Stimulated activated CD4-positive, alpha-beta T cell treated with anti-CD3 and anti-CD28 coated beads, Interleukin-12 subunit alpha, Interleukin-12 subunit beta, amount 100 ng/mL, for 48 hours (primary cell): Measurements from ENCODE around the gene LACRT.
A peak's percentile ranks its signal among the peaks of the same experiment; 100 is the strongest.
"Not testable (repeated sequence)": the region's sequence is repeated elsewhere in the genome, so short reads cannot be mapped to it uniquely, and the experiment has no call there.

ENCODE experiments used
- DNase-seq, 3 donors: peaks; one replicate each; pipeline ENCODE4 v3.0.0-alpha.2; 2020; ENCODE audit warnings: low read depth in 2 of 3, low spot score in 1 of 3

The LACRT gene, protein sequence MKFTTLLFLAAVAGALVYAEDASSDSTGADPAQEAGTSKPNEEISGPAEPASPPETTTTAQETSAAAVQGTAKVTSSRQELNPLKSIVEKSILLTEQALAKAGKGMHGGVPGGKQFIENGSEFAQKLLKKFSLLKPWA

GRCh38 chr12:54634795-54635194 lies at the start of gene LACRT:
LACRT (minus strand) TSS chr12:54634895; CDS start chr12:54634841, 54 bp downstream.
- no peak for DNase-seq

DNA sequence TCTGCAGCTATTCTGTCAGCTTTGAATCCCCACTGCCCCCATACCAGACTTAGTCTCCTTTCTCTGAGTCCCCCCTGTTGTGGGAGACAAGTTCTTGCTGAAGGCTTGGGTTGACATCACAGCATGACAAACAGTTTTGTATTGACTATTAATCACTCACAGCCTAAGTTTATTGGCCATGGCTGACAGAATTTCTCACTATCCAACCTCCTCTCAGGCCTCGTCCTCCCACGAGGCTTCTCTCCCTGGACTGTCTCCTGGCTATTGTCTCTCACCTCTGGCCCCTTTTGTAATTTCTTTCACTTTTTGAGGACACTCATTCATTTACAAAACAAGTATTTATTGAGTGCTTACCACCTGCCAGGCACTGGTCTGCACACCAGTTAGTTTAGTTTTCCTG lies 48.7 kb upstream of the LACRT start:
- DNase-seq = no peak

GRCh38 chr12:54682674-54683073 lies 48.0 kb upstream of the LACRT start:
- DNase-seq = no peak

- peak in 2 of 3 donors; percentile 4 to 40 for DNase-seq
Observed at GRCh38 chr12:54680374-54680773, 45.7 kb upstream of the LACRT start.

- DNase-seq = no peak
Observed at GRCh38 chr12:54678131-54678530, 43.4 kb upstream of the LACRT start.

- no peak for DNase-seq
Observed at GRCh38 chr12:54667945-54668344, 33.2 kb upstream of the LACRT start.

GRCh38 chr12:54666008-54666407 lies 31.3 kb upstream of the LACRT start:
- DNase-seq = no peak

- not testable (repeated sequence) for DNase-seq
Observed at GRCh38 chr12:54665022-54665635, 30.4 kb upstream of the LACRT start.

- DNase-seq = no peak
Observed at GRCh38 chr12:54663603-54664002, 28.9 kb upstream of the LACRT start.

GRCh38 chr12:54662026-54662425 lies 27.3 kb upstream of the LACRT start:
- DNase-seq = no peak

- DNase-seq = no peak
Observed at GRCh38 chr12:54661048-54661447, 26.4 kb upstream of the LACRT start.

DNA sequence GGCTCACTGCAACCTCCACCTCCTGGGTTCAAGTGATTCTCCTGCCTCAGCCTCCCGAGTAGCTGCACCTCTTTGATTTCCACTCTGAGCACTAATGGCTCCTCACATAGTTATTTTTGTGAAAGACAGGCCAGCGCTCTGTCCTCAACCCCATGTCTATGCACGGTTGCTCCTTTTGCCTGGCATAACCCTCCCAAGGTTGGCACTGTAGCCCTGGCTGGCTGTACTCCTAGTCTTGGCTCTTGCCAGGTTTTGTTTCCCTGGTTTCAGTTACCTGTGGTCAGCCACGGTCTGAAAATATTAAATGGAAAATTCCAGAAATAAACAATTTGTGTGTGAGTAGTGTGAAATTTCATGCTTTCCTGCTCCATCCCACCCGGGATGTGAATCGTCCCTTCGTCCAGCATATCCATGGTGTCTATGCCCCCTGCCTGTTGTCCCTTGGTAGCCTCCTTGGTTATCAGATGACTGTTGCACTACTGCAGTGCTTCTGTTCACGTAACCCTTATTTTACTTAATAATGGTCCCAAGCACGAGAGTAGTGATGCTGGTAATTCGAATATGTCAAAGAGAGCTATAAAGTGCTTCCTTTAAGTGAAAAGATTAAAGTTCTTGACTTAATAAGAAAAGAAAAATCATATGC lies 25.7 kb upstream of the LACRT start:
- DNase-seq = no peak

- DNase-seq = peak; percentile 25 to 46 (median 44)
Observed at GRCh38 chr12:54658306-54659264, 23.9 kb upstream of the LACRT start.

GRCh38 chr12:54657105-54657607 lies 22.5 kb upstream of the LACRT start:
- no peak for DNase-seq

DNA sequence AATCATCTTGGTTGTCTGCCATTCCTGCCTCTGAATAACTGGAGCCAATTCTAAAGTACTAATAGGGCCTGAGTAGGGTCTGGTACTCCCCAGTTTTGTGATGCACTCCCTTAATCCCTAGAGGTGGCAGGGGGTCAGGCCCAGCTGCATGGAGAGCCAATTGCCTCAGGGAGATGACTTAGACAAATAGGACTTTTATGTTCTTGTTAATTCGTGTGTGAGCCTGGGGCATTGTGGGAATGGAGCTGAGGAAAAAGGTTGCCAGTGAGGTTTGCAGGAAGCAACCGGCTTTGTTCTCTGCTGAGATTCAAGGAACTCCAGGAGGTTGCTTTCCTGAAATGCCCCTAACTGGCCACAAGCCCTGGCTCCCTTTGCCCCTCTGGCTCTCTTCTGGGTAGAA lies 20.2 kb upstream of the LACRT start:
- no peak for DNase-seq

GRCh38 chr12:54653025-54653424 lies 18.3 kb upstream of the LACRT start:
- no peak for DNase-seq

GRCh38 chr12:54650889-54651288 lies 16.2 kb upstream of the LACRT start:
- DNase-seq = no peak

DNA sequence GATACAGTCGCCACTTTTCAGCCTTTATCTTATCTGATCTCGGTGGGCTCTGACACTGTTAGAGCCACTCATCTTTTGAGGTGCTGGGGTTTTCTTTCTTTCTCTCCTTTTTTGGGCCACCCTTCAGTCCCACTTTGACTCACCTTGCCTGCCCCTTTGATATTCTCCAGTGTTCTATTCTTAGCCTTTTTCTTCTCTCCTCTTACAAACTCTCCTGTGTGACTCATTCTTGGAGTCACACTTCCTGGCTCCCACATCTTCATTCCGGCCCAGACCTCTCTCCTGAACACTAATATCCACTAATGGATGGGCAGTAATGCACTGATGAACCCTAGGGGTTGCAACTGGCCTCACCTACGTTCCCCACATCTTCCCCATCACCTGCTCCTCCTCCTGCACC lies 15.7 kb upstream of the LACRT start:
- DNase-seq = no peak

DNA sequence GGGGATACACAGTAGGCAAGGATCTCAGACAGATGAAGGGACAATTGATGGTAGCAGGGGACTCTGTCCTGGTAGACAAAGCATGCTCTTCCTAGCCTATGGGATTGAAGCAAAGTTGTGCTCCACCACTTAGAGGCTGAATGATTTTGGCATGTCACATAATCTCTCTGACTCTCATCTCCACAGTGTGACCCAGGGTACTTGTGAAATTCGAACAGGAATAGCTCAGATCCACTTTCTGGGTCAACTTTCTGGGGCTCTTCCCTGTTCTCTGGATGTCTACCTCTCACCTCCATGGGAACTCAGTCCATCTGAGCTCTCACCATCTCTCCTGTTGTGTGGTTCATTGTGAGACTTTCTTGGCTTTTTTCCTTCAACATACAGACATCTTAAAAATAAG lies 15.1 kb upstream of the LACRT start:
- no peak for DNase-seq

- DNase-seq = no peak
Observed at GRCh38 chr12:54648265-54648664, 13.6 kb upstream of the LACRT start, which contains the start of gene DCD. DCD (minus strand) TSS chr12:54648365; CDS start chr12:54648303, 62 bp downstream.

DNA sequence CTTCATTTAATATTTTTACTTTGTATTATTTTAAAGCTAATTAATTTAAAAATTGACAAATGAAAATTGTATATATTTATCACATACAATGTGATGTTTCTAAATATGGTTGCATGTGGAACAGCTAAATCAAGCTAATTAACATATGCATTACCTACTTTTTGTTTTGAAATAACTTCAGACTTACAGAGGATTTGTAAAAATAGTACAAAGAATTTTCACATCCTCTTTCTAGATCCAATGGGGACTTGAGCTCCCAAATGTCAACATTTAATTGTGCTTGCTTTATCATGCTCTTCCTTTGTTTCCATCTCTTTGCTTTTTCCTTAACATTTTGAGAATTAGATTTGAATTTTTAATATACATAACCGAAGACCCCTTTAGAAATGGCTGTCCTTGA lies 6.9 kb upstream of the LACRT start:
- no peak for DNase-seq
